ENCODE data around the gene CTNNA1.
A peak's percentile ranks its signal among the peaks of the same experiment; 100 is the strongest.
"Not testable (repeated sequence)": the region's sequence is repeated elsewhere in the genome, so short reads cannot be mapped to it uniquely, and the experiment has no call there.

Gene CTNNA1

GRCh38 chr5:138752951-138753793 is at the start of gene CTNNA1:
CTNNA1 (plus strand) TSS chr5:138753425; CDS start chr5:138781925, 28,500 bp downstream.
- FAIRE-seq (no peak), DNase-seq (ENCODE audit: insufficient read length, low spot score) (peak; percentile 78)
- no peak for TF ChIP-seq CTCF (IDR thresholded peaks at IDR 0.05; ENCODE audit: insufficient read depth, missing control alignments)

- FAIRE-seq; DNase-seq (ENCODE audit: insufficient read length, low spot score): not testable (repeated sequence)
Measured at GRCh38 chr5:138703777-138704176, 49.4 kb upstream of the CTNNA1 start.

GRCh38 chr5:138705007-138705406 is 48.2 kb upstream of the CTNNA1 start:
- TF ChIP-seq CTCF (IDR thresholded peaks at IDR 0.05; ENCODE audit: insufficient read depth, missing control alignments), result no peak
- FAIRE-seq, result no peak
- DNase-seq (ENCODE audit: insufficient read length, low spot score), result no peak

GRCh38 chr5:138705567-138705966 is 47.7 kb upstream of the CTNNA1 start:
- DNase-seq (ENCODE audit: insufficient read length, low spot score) (no peak), FAIRE-seq (no peak)
- no peak for TF ChIP-seq CTCF (IDR thresholded peaks at IDR 0.05; ENCODE audit: insufficient read depth, missing control alignments)

GRCh38 chr5:138706655-138707480 is 46.4 kb upstream of the CTNNA1 start:
- no peak for DNase-seq (ENCODE audit: insufficient read length, low spot score)
- no peak for TF ChIP-seq CTCF (IDR thresholded peaks at IDR 0.05; ENCODE audit: insufficient read depth, missing control alignments)
- no peak for FAIRE-seq

GRCh38 chr5:138708791-138709190 is 44.4 kb upstream of the CTNNA1 start:
- FAIRE-seq (no peak), DNase-seq (ENCODE audit: insufficient read length, low spot score) (no peak)
- no peak for TF ChIP-seq CTCF (IDR thresholded peaks at IDR 0.05; ENCODE audit: insufficient read depth, missing control alignments)

- DNase-seq (ENCODE audit: insufficient read length, low spot score) (no peak), FAIRE-seq (no peak)
- TF ChIP-seq CTCF (IDR thresholded peaks at IDR 0.05; ENCODE audit: insufficient read depth, missing control alignments), result no peak
Measured at GRCh38 chr5:138709202-138709601, 44.0 kb upstream of the CTNNA1 start.

Data from D721Med (cell line).